Cerebellar nuclear complex (tissue), 1 donor: ENCODE measurements around the gene DMRT2.

ENCODE experiments used
- DNase-seq, 2 experiments: peaks; one replicate each; lab custom pipeline; 2025; lab: John Stamatoyannopoulos, UW

DMRT2 gene

DNA sequence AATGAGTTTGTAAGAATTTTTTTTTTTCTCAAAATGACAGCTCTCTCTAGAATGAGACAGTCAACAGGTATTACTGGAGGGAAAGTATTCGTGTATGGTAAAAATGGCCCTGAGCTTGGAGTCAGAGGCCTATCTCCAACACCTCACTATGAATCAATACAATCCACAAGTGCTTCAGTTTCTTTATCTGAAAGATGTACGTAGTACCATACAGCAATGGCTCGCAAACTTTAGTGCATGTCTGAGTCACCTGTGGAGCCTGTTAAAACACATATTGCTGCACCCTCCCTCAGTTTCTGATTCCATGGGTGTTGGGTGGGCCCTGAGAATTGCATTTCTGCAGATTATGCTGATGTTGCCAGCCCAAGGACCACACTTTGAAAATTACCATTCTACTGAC lies 44.6 kb downstream of the DMRT2 start:
- DNase-seq, result no peak

DNA sequence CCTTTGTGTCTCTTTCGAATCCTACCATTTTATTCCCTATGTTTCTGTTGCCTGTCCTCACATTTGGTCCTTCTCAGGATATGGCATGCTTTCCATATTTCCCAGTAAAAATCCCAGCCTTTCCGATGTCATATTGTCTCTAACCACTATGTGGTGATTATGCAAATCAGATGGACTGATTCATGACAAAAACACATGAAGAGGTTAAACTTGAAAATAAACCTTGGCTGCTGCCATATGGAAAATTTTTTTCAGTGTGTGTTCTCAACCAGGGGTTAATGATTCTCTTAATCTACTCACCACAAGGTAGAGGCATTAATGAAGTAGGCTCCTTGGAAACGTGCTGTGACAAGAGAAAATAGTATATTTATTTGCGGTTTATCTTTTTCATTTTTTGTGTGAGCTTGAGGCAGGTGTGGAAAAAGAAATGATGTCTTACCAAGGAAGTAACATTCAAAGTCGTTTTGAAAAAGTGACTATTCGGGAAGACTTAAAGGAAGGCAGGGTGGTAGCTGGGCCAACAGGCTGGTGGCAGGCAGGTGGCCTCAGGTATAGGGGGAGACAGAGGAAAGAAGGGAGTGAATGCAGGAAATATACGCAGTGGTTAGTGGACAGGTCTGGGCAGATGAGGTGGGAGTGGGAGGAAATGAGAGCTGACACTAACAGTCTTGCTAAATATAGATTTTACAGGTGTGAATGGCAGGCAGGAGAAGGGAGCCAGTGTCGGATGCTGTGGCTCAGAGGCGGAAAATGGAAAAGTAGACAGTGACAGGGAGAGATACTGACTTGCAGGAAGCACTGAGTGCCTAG lies 46.2 kb downstream of the DMRT2 start:
- no peak for DNase-seq

DNA sequence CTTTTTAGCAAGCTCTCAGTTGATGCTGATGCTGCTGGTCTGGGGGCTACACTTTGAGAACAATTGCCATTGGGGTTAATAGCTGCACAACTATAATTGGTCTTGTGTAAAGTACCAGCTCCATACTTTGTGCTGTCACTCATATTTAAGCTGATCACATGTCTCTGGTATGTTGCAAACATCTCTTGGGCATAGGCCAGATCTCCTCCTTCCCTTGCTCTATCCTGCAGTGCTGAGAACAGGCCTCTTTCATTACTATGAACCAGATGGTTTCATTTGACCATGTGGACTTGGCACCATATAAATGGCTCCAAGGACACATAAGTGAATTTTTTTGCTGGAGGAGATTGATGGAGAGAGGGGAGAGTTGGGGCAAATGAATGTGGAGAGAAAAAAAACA lies 48.4 kb downstream of the DMRT2 start:
- DNase-seq, result no peak

DNA sequence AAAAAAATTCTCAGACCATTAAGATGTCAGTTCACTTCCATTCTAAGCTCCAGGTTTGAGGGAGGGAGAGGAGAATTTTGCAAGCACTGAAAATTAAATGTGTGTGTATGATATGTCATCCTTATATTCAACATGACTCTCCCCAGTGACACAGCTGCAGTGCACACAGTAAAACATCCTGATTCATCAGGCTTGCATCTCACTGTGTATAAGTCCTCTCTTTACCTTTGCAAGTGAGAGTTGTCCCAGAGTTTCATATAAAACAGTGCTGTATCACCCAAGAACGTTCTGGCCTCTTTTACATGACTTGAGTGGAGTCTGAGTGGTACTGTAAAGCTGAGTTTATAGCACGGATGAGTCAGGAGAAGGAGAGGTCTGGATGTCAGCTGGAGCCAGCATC lies 50.0 kb downstream of the DMRT2 start:
- DNase-seq, result no peak

DNA sequence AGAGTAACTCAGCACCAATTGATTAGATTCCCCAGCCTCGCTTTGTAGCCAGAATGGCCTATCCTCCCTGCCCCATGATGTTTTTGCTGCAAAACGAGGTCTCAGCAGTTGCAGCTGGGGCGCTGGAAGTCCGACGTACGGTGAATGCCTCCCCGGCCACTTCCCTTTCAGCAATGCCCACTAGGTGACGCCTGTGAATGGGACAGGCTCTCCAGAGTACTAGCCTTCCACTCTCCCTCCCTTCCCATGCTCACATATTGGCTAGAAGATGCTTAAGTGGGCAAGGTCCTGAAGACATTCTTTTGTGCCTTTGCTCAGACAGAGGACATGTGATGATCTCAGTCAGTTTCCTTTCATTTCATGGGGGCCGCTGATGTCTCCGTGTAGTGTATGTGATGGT lies 50.8 kb downstream of the DMRT2 start:
- DNase-seq, result no peak

DNA sequence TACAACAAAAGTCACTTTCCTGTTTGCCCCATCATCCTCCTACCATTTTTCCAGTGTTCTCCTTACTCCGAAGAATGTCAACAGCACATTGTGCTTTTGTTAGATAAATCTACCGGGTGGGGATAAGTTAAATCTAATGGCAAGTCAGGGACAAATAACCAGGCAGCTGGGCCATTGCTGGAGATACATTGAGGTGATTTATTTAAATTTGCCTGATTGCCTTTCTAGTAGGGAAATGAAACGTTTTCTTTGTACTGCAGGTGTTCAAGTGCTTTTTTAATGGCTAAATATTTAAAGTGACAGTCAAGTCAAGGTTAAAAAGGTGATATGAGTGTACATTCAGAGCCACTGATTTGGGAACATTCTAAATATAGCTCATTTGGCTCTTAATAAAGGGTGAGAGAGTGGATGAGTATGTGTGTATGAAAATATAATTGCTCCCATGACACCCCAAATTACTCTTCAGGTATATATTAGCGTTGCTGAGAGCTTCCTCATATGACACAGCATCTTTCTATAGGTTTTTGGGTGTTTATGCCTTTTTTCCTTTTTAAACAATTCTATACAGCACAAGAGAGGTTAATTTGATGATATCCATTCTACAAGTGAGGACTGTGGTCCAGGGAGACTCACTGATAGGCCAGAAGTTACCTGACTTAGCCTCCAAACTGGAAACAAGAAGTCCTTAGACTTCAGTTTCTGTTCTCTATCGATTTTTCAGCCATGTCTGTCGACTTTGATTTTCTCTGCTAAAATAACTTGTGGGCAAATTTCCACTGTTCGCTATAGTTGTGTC lies 51.9 kb downstream of the DMRT2 start:
- DNase-seq, result no peak

DNA sequence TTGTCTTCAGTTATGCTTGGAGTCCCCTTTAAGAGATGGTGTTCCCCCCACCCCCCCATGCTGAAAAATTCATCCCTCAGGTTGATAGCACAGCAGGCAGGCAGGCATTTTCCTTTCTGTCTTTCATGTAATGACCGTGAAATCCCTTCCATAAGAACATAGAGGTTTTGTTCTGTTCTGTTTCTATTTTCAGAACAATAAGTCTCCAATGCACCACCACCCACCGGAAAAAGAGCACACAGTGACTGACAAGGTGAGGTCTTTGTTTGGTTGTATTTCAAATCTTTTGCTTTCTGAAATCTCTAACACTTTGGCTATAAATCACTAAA lies 52.4 kb downstream of the DMRT2 start:
- no peak for DNase-seq
